ENCODE measurements around the gene STUM. TPM values are rescaled to one million over a fixed set of nuclear protein-coding genes. Genes with fewer than 3 reads are reported as not detected.
"Not testable (repeated sequence)": the region's sequence is repeated elsewhere in the genome, so short reads cannot be mapped to it uniquely, and the experiment has no call there.

STUM gene
- total and polyA plus RNA-seq, 2 experiments from 2014 or later, result 0.07 TPM; not detected in 1

DNA sequence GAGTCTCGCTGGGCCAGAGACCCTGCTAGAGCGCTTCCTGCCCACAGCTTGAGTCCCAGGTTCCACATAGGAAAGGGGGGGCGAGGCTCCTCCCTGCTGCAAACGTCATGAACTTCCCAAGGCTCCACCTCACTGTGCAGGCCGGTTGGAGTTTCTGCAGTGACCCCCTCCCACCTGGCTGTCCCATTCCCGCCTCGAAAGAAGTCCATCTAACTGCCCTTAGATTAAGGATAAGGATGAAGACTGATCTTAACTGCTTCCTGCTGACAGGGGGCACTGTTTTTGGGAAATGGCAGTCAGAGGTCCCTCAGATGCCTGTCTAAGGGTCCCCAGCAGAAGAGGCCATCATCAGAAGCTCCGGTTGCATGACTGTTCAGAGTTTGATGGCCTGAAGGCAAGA, 62.7 kb downstream of the STUM start:
- Histone ChIP-seq H3K4me1 (ENCODE audit: insufficient read depth) (peaks cover 5% of the 10 kb centered on the region), H3K27ac (no peak overlapping the region), H3K4me2 (no peak overlapping the region), H3K4me3 (no peak overlapping the region), H3K36me3 (replicated peaks; ENCODE audit: insufficient read depth, low read depth) (no peaks in the 10 kb centered on the region), H4K20me1 (ENCODE audit: insufficient read depth, poor library complexity, severe bottlenecking) (no peaks in the 10 kb centered on the region), H3K9me3 (ENCODE audit: low read depth) (no peaks in the 10 kb centered on the region), H3K9me2 (replicated peaks; ENCODE audit: insufficient read depth) (no peaks in the 10 kb centered on the region), H3K27me3 (peaks cover 4% of the 10 kb centered on the region), H3K79me2 (no peaks in the 10 kb centered on the region), H2AFZ (no peak overlapping the region)
- 61% methylated on average over 8 of the region's 8 CpGs for WGBS (ENCODE audit: low lambda C conversion rate, missing lambda C conversion rate)
- TF ChIP-seq EZH2phosphoT487 (IDR thresholded peaks at IDR 0.05; ENCODE audit: low read depth, severe bottlenecking, unreplicated experiment) (no peak), EZH2 (IDR thresholded peaks at IDR 0.05; ENCODE audit: borderline replicate concordance) (no peak)
- TF ChIP-seq, protein P1, sequence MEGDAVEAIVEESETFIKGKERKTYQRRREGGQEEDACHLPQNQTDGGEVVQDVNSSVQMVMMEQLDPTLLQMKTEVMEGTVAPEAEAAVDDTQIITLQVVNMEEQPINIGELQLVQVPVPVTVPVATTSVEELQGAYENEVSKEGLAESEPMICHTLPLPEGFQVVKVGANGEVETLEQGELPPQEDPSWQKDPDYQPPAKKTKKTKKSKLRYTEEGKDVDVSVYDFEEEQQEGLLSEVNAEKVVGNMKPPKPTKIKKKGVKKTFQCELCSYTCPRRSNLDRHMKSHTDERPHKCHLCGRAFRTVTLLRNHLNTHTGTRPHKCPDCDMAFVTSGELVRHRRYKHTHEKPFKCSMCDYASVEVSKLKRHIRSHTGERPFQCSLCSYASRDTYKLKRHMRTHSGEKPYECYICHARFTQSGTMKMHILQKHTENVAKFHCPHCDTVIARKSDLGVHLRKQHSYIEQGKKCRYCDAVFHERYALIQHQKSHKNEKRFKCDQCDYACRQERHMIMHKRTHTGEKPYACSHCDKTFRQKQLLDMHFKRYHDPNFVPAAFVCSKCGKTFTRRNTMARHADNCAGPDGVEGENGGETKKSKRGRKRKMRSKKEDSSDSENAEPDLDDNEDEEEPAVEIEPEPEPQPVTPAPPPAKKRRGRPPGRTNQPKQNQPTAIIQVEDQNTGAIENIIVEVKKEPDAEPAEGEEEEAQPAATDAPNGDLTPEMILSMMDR (IDR thresholded peaks at IDR 0.05; ENCODE audit: poor library complexity), result no peak
- no peak for DNase-seq (ENCODE audit: low spot score)

DNA sequence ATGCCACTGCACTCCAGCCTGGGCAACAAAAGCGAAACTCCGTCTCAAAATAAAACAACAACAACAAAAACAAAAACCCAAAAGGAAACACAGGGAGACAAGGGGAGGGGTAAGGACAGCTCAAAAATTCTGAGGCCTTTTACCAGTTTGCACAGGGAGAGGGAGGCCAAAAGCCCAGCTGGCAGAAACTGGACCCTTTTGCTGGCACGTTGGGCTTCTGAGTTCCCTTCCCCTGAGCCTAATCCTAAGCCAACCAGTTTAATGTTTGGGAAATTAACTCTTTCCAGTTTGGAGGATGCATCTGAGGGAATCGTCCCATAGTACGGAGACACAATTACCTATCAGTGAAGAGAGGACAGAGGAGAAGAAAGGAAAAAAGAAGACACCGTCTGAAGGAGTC, 63.4 kb downstream of the STUM start:
- not testable (repeated sequence) for H3K36me3 ChIP-seq (replicated peaks; ENCODE audit: insufficient read depth, low read depth); DNase-seq (ENCODE audit: low spot score); H3K27ac ChIP-seq; H2AFZ ChIP-seq; H3K9me3 ChIP-seq (ENCODE audit: low read depth); H3K4me3 ChIP-seq; H4K20me1 ChIP-seq (ENCODE audit: insufficient read depth, poor library complexity, severe bottlenecking); H3K9me2 ChIP-seq (replicated peaks; ENCODE audit: insufficient read depth); H3K79me2 ChIP-seq; H3K4me2 ChIP-seq; H3K27me3 ChIP-seq; H3K4me1 ChIP-seq (ENCODE audit: insufficient read depth)
- WGBS (ENCODE audit: low lambda C conversion rate, missing lambda C conversion rate), result 81% methylated on average over 6 of the region's 6 CpGs

DNA sequence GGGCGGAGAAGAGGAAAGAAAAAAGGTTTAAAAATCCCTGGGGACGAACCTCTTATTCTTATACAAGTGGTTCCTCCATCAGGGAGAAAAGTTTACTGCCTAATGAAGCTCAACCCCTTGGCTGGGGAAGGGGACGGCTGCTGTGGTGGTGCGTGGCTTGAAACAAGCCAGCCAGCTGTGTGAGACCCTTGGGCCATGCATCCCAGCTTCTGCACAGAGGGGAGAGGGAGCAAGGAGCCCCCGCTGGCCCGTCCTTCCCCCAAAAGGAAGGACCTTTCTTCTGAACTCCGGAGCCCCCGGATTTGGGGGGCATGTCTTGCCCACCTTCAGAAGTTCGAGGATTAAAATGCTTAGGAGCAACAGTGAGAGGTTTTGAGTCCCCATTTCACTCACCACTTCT, 67.3 kb downstream of the STUM start:
- 79% methylated on average over 9 of the region's 9 CpGs for WGBS (ENCODE audit: low lambda C conversion rate, missing lambda C conversion rate)

DNA sequence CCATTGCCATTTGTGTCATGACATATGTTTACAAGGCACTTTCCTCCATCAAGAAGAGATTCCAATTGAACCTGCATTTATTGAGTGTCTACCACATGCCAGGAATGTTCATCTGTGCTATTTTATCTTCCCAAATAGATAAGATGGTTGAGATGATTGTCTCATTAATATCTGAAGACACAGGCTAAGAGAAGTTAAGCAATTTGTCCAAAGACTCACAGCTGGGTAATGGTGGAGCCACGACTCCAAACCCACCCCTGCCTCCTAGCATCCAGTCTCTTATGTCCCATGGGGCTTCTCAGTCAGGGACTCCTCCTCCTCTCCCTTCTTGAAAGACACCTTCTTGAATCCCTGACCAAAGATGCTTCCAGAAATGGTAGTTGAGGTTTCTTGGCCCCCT, 68.1 kb downstream of the STUM start:
- no peak overlapping the region for H3K4me3 ChIP-seq
- H3K79me2 ChIP-seq, result no peaks in the 10 kb centered on the region
- H3K9me3 ChIP-seq (ENCODE audit: low read depth), result no peaks in the 10 kb centered on the region
- no peaks in the 10 kb centered on the region for H3K27me3 ChIP-seq
- TF ChIP-seq EZH2phosphoT487 (IDR thresholded peaks at IDR 0.05; ENCODE audit: low read depth, severe bottlenecking, unreplicated experiment) (no peak), EZH2 (IDR thresholded peaks at IDR 0.05; ENCODE audit: borderline replicate concordance) (no peak)
- TF ChIP-seq, protein P1 (IDR thresholded peaks at IDR 0.05; ENCODE audit: poor library complexity), result no peak
- peak overlapping the region; percentile 76 for H3K27ac ChIP-seq
- WGBS (ENCODE audit: low lambda C conversion rate, missing lambda C conversion rate), result 71% methylated on average over 1 of the region's 1 CpG
- H3K4me2 ChIP-seq, result no peak overlapping the region
- H3K4me1 ChIP-seq (ENCODE audit: insufficient read depth), result no peaks in the 10 kb centered on the region
- H4K20me1 ChIP-seq (ENCODE audit: insufficient read depth, poor library complexity, severe bottlenecking), result no peaks in the 10 kb centered on the region
- no peak overlapping the region for H2AFZ ChIP-seq
- no peaks in the 10 kb centered on the region for H3K9me2 ChIP-seq (replicated peaks; ENCODE audit: insufficient read depth)
- H3K36me3 ChIP-seq (replicated peaks; ENCODE audit: insufficient read depth, low read depth), result no peaks in the 10 kb centered on the region
- no peak for DNase-seq (ENCODE audit: low spot score)

More for the DNA sequence above, 67.3 kb downstream of the STUM start:
- Histone ChIP-seq H3K9me3 (ENCODE audit: low read depth) (no peaks in the 10 kb centered on the region), H3K9me2 (replicated peaks; ENCODE audit: insufficient read depth) (no peaks in the 10 kb centered on the region), H4K20me1 (ENCODE audit: insufficient read depth, poor library complexity, severe bottlenecking) (no peaks in the 10 kb centered on the region), H3K4me2 (no peak overlapping the region), H3K4me3 (no peak overlapping the region), H3K27me3 (no peaks in the 10 kb centered on the region), H3K27ac (peak overlapping the region; percentile 76), H3K36me3 (replicated peaks; ENCODE audit: insufficient read depth, low read depth) (no peaks in the 10 kb centered on the region), H3K4me1 (ENCODE audit: insufficient read depth) (no peaks in the 10 kb centered on the region), H2AFZ (no peak overlapping the region), H3K79me2 (no peaks in the 10 kb centered on the region)
- no peak for TF ChIP-seq EZH2phosphoT487 (IDR thresholded peaks at IDR 0.05; ENCODE audit: low read depth, severe bottlenecking, unreplicated experiment)
- no peak for TF ChIP-seq EZH2 (IDR thresholded peaks at IDR 0.05; ENCODE audit: borderline replicate concordance)
- TF ChIP-seq, protein P1 (IDR thresholded peaks at IDR 0.05; ENCODE audit: poor library complexity), result no peak
- no peak for DNase-seq (ENCODE audit: low spot score)
